Coronary artery (tissue), 2 donors: Measurements from ENCODE around the gene C20orf144.

Experiments used
- DNase-seq: peaks from one replicate; pipeline ENCODE4 v3.0.0-alpha.2; 2017; ENCODE audit warnings: low spot score
- H3K27ac ChIP-seq, 2 donors: fragments of 200-600 bp; sonication (generic); one replicate each; pipeline ENCODE4 v1.5.1; 2016 to 2019
- H3K4me3 ChIP-seq: fragments of 200-600 bp; sonication (generic); 2 replicates; pipeline ENCODE4 v1.5.1; 2016; ENCODE audit warnings: mild to moderate bottlenecking, moderate library complexity
- TF ChIP-seq, protein P1 (sequence below): fragments of 200-600 bp; sonication (generic); IDR thresholded peaks from one replicate; pipeline ENCODE4 v1.5.1; 2019; ENCODE audit warnings: antibody characterized with exemption

Gene C20orf144

DNA sequence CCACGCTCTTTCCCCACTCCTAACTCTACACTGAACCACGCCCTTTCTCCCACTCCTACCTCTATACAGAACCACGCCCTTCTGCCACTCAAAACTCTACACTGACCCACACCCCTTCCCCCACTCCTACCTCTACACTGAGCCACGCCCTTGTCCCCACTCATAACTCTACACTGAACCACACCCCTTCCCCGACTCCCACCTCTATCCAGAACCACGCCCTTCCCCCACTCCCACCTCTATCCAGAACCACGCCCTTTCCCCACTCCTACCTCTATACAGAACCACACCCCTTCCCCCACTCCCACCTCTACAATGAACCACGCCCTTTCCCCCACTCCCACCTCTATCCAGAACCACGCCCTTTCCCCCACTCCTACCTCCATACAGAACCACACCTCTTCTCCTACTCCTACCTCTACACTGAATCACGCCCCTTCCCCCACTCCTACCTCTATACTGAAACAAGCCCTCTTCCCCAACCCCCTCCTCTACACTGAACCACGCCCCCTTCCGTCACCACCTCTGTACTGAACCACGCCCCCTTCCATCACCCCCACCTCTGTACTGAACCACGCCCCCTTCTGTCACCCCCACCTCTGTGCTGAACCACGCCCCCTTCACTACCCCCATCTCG, 47.9 kb downstream of the C20orf144 start:
- DNase-seq, result no peak
- Histone ChIP-seq H3K4me3 (no peak overlapping the region), H3K27ac (no peak overlapping the region)
- TF ChIP-seq, protein P1, sequence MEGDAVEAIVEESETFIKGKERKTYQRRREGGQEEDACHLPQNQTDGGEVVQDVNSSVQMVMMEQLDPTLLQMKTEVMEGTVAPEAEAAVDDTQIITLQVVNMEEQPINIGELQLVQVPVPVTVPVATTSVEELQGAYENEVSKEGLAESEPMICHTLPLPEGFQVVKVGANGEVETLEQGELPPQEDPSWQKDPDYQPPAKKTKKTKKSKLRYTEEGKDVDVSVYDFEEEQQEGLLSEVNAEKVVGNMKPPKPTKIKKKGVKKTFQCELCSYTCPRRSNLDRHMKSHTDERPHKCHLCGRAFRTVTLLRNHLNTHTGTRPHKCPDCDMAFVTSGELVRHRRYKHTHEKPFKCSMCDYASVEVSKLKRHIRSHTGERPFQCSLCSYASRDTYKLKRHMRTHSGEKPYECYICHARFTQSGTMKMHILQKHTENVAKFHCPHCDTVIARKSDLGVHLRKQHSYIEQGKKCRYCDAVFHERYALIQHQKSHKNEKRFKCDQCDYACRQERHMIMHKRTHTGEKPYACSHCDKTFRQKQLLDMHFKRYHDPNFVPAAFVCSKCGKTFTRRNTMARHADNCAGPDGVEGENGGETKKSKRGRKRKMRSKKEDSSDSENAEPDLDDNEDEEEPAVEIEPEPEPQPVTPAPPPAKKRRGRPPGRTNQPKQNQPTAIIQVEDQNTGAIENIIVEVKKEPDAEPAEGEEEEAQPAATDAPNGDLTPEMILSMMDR, result no peak

DNA sequence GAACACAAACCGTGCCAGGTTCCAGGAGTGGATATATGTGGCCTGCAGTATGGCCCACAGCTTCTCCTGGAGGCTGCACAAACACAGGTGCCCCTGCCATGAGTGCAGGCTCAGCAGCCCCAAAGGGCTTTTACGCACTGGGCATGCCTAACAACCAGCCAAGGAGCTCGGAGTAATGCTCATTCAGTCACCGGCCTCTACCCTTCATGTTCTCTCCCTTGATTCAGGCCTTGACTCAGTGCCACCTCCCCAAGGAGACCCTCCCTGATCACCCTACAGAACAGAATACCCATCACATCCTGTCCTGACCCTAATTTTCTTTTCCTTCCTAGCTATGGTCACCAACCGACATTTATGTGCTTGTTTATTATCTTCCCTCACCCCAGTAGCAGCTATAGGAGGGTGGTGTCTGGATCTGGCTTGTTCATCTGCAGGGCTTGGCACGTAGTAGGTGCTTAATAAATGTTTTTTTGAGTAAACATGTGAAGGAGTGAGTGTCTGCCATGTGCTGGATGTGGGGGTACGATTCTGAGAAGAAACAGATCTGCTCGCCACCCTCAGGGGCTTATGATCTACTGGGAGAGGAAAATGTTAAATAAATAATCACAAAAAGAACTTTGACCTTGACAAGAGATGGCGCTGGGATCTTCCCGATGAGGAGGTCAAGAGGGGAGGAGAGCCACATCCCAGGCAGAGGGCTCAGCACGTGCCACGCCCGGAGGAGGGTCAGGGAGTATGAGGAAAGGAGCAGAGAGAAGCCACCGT, 48.7 kb downstream of the C20orf144 start:
- Histone ChIP-seq H3K4me3 (no peak overlapping the region), H3K27ac (no peak overlapping the region)
- TF ChIP-seq, protein P1, result no peak
- DNase-seq, result no peak

GRCh38 chr20:33711446-33711738, 49.3 kb downstream of the C20orf144 start:
- no peak overlapping the region for H3K4me3 ChIP-seq
- no peak for DNase-seq
- H3K27ac ChIP-seq, result no peak overlapping the region
- TF ChIP-seq, protein P1, result no peak
